Adipose tissue (tissue), 3 donors: Measurements from ENCODE around the gene SYTL2. TPM values are rescaled to one million over a fixed set of nuclear protein-coding genes. Genes with fewer than 3 reads are reported as not detected.
"Not testable (repeated sequence)": the region's sequence is repeated elsewhere in the genome, so short reads cannot be mapped to it uniquely, and the experiment has no call there.

Experiments used
- H3K27ac ChIP-seq: one replicate; pipeline ENCODE4 v1.5.1; 2013; ENCODE audit warnings: low read depth, low read length
- WGBS, 3 donors: extraction: QIAGEN DNeasy Blood & Tissue Kit; methylation state at CpG; one replicate each; pipeline ENCODE4 v1.1.7; 2013; 5-methylcytosine and 5-hydroxymethylcytosine counted together
- polyA plus RNA-seq, 3 donors: library from polyadenylated mRNA; stranded (reverse); fragments of 200-250 nt; gene quantifications; one replicate each; pipeline ENCODE4 v1.2.3, GENCODE V29; 2013
- donor health status: healthy with polysubstance abuse.
- donor health status: Bipolar disorder and iron deficiency.
- donor health status: healthy.

The SYTL2 gene
- polyA plus RNA-seq, 3 donors, result 1.2 to 11.0 (median 10.1) TPM

GRCh38 chr11:85801527-85801926, 9.4 kb downstream of the SYTL2 start:
- H3K27ac ChIP-seq, result no peak overlapping the region
- WGBS, 3 donors, result 94 to 98% (median 96%) methylated on average over 7 of the region's 7 CpGs

GRCh38 chr11:85800595-85801342, 10.2 kb downstream of the SYTL2 start:
- 63 to 86% (median 84%) methylated on average over 4 of the region's 4 CpGs for WGBS, 3 donors
- no peak overlapping the region for H3K27ac ChIP-seq

- H3K27ac ChIP-seq, result no peak overlapping the region
- WGBS, 3 donors, result 89 to 93% (median 90%) methylated on average over 2 of the region's 2 CpGs
Observed at GRCh38 chr11:85799142-85799541, 11.8 kb downstream of the SYTL2 start.

- H3K27ac ChIP-seq, result no peak overlapping the region
- 93 to 95% (median 95%) methylated on average over 4 of the region's 4 CpGs for WGBS, 3 donors
Observed at GRCh38 chr11:85798361-85798760, 12.6 kb downstream of the SYTL2 start.

GRCh38 chr11:85795712-85796487, 15.0 kb downstream of the SYTL2 start:
- WGBS, 3 donors, result 56 to 75% (median 75%) methylated on average over 4 of the region's 4 CpGs
- H3K27ac ChIP-seq, result no peak overlapping the region

- 92 to 95% (median 95%) methylated on average over 2 of the region's 2 CpGs for WGBS, 3 donors
- no peak overlapping the region for H3K27ac ChIP-seq
Observed at GRCh38 chr11:85791409-85791990, 19.4 kb downstream of the SYTL2 start.

GRCh38 chr11:85787809-85788760, 22.9 kb downstream of the SYTL2 start:
- no peak overlapping the region for H3K27ac ChIP-seq
- WGBS, 3 donors, result 58 to 80% (median 78%) methylated on average over 3 of the region's 3 CpGs

- 89 to 94% (median 92%) methylated on average over 1 of the region's 1 CpG for WGBS, 3 donors
Observed at GRCh38 chr11:85787168-85787567, 23.8 kb downstream of the SYTL2 start.

GRCh38 chr11:85784480-85785265, 26.3 kb downstream of the SYTL2 start:
- 87 to 90% (median 88%) methylated on average over 6 of the region's 6 CpGs for WGBS, 3 donors
- no peak overlapping the region for H3K27ac ChIP-seq

More at GRCh38 chr11:85787168-85787567, 23.8 kb downstream of the SYTL2 start:
- H3K27ac ChIP-seq, result no peak overlapping the region

- no peak overlapping the region for H3K27ac ChIP-seq
- WGBS, 3 donors, result 50 to 65% (median 61%) methylated on average over 1 of the region's 1 CpG
Observed at GRCh38 chr11:85783758-85784157, 27.2 kb downstream of the SYTL2 start.

GRCh38 chr11:85780780-85781517, 30.0 kb downstream of the SYTL2 start:
- not testable (repeated sequence) for H3K27ac ChIP-seq
- WGBS, 3 donors, result 88 to 92% (median 88%) methylated on average over 3 of the region's 3 CpGs

- 77 to 78% (median 77%) methylated on average over 3 of the region's 3 CpGs for WGBS, 3 donors
- no peak overlapping the region for H3K27ac ChIP-seq
Observed at GRCh38 chr11:85779956-85780640, 30.8 kb downstream of the SYTL2 start.

- WGBS, 3 donors, result 86 to 90% (median 88%) methylated on average over 2 to 3 of the region's 3 CpGs
- not testable (repeated sequence) for H3K27ac ChIP-seq
Observed at GRCh38 chr11:85777603-85777972, 33.4 kb downstream of the SYTL2 start.

- no peak overlapping the region for H3K27ac ChIP-seq
- WGBS, 3 donors, result 27 to 69% (median 48%) methylated on average over 1 of the region's 1 CpG
Observed at GRCh38 chr11:85776951-85777602, 33.9 kb downstream of the SYTL2 start.

- 66 to 82% (median 76%) methylated on average over 4 of the region's 4 CpGs for WGBS, 3 donors
- H3K27ac ChIP-seq, result no peak overlapping the region
Observed at GRCh38 chr11:85774256-85775101, 36.5 kb downstream of the SYTL2 start.
